HFFc6 (cell line): ENCODE measurements around the gene TMTC3. TPM values are rescaled to one million over a fixed set of nuclear protein-coding genes. Genes with fewer than 3 reads are reported as not detected.

Experiments
- DNase-seq: peaks from one replicate; pipeline ENCODE4 v3.0.0-alpha.2; 2018
- H3K27ac Mint-ChIP-seq: 2 replicates; pipeline ENCODE4 v1.8.0; 2020; ENCODE audit warnings: mild to moderate bottlenecking, mixed read lengths
- H3K27me3 Mint-ChIP-seq: 2 replicates; pipeline ENCODE4 v1.8.0; 2021; ENCODE audit warnings: mild to moderate bottlenecking, moderate library complexity, mixed read lengths; ENCODE audit not compliant: insufficient read depth
- H3K36me3 Mint-ChIP-seq: 2 replicates; pipeline ENCODE4 v1.8.0; 2021; ENCODE audit warnings: low read depth, mixed read lengths
- H3K4me1 Mint-ChIP-seq: 2 replicates; pipeline ENCODE4 v1.8.0; 2020; ENCODE audit warnings: low read depth, mixed read lengths
- H3K4me3 Mint-ChIP-seq: 2 replicates; pipeline ENCODE4 v1.8.0; 2020; ENCODE audit warnings: mild to moderate bottlenecking, moderate library complexity, mixed read lengths
- H3K9me3 Mint-ChIP-seq: 2 replicates; pipeline ENCODE4 v1.8.0; 2020; ENCODE audit warnings: mild to moderate bottlenecking, mixed read lengths
- CTCF ChIP-seq: fragments of 200-600 bp; sonication (generic); IDR thresholded peaks from 2 replicates; pipeline ENCODE4 v1.5.0; 2021; ENCODE audit warnings: antibody characterized with exemption, mild to moderate bottlenecking
- total RNA-seq, 6 experiments: library from RNA; stranded (reverse); fragmentation: NEBNext Ultra II Directional; extraction: Animal tissue kit (Norgen Biotek cat#: 25700); gene quantifications; 2 replicates in 1 of 6; 3 replicates in 5 of 6; pipeline ENCODE4 v1.2.3, GENCODE V29; 2021

TMTC3 gene
- total RNA-seq, 6 experiments from 2014 or later = 41.3 to 48.9 (median 46.3) TPM

GRCh38 chr12:88167384-88167783 is 25.3 kb downstream of the TMTC3 start:
- no peaks in the 10 kb centered on the region; the same call in 1 of the 2 replicates for H3K9me3 Mint-ChIP-seq
- peaks cover 20% of the 10 kb centered on the region for H3K4me1 Mint-ChIP-seq
- no peaks in the 10 kb centered on the region for H3K27me3 Mint-ChIP-seq
- no peak for DNase-seq
- no peak overlapping the region for H3K4me3 Mint-ChIP-seq
- H3K36me3 Mint-ChIP-seq = peaks cover 75% of the 10 kb centered on the region
- no peak for TF ChIP-seq CTCF
- no peak overlapping the region for H3K27ac Mint-ChIP-seq

- peak overlapping the region; percentile 26; the same call in 1 of the 2 replicates for H3K4me3 Mint-ChIP-seq
- peaks cover 70% of the 10 kb centered on the region for H3K36me3 Mint-ChIP-seq
- peak; percentile 57 for DNase-seq
- TF ChIP-seq CTCF = no peak
- peak overlapping the region; percentile 76 for H3K27ac Mint-ChIP-seq
- H3K27me3 Mint-ChIP-seq = peaks cover 2% of the 10 kb centered on the region; the same call in 1 of the 2 replicates
- H3K9me3 Mint-ChIP-seq = no peaks in the 10 kb centered on the region
- H3K4me1 Mint-ChIP-seq = peaks cover 40% of the 10 kb centered on the region
Measured at GRCh38 chr12:88172844-88173407, 30.8 kb downstream of the TMTC3 start.

GRCh38 chr12:88175544-88175943 is 33.4 kb downstream of the TMTC3 start:
- H3K36me3 Mint-ChIP-seq = peaks cover 65% of the 10 kb centered on the region
- no peak overlapping the region for H3K4me3 Mint-ChIP-seq

GRCh38 chr12:88179436-88180014 is 37.4 kb downstream of the TMTC3 start:
- no peak for DNase-seq
- H3K4me1 Mint-ChIP-seq = peaks cover 34% of the 10 kb centered on the region
- no peak overlapping the region for H3K4me3 Mint-ChIP-seq
- no peak for TF ChIP-seq CTCF
- H3K36me3 Mint-ChIP-seq = peaks cover 76% of the 10 kb centered on the region
- 0 out of 2 replicates have a peak, but pooled peaks cover 2% of the 10 kb centered on the region for H3K27me3 Mint-ChIP-seq
- no peak overlapping the region for H3K27ac Mint-ChIP-seq
- H3K9me3 Mint-ChIP-seq = no peaks in the 10 kb centered on the region

More at GRCh38 chr12:88175544-88175943, 33.4 kb downstream of the TMTC3 start:
- Mint-ChIP-seq H3K9me3 (no peaks in the 10 kb centered on the region), H3K27me3 (peaks cover 2% of the 10 kb centered on the region; the same call in 1 of the 2 replicates), H3K4me1 (peaks cover 40% of the 10 kb centered on the region), H3K27ac (no peak overlapping the region)
- TF ChIP-seq CTCF = no peak
- DNase-seq = no peak

GRCh38 chr12:88181881-88182280 is 39.8 kb downstream of the TMTC3 start:
- H3K27ac Mint-ChIP-seq = no peak overlapping the region

More at GRCh38 chr12:88181881-88182280, 39.8 kb downstream of the TMTC3 start:
- no peak for TF ChIP-seq CTCF
- DNase-seq = no peak
- Mint-ChIP-seq H3K36me3 (peaks cover 69% of the 10 kb centered on the region), H3K4me1 (peaks cover 45% of the 10 kb centered on the region), H3K9me3 (no peaks in the 10 kb centered on the region), H3K4me3 (no peak overlapping the region), H3K27me3 (no peaks in the 10 kb centered on the region)
